Activated CD8-positive, alpha-beta memory T cell treated with anti-CD3 and anti-CD28 coated beads, Interleukin-2, amount 50 U/mL, for 24 hours (primary cell): ENCODE results near the gene RING1.
A peak's percentile ranks its signal among the peaks of the same experiment; 100 is the strongest.

Experiments used
- DNase-seq: peaks from one replicate; pipeline ENCODE4 v3.0.0-alpha.2; 2020; ENCODE audit errors: extremely low read depth

The RING1 gene

GRCh38 chr6:33208091-33208967 is at the start of gene RING1:
TSS of gene RING1 (plus strand) at chr6:33208500. CDS start at chr6:33208823, 323 bp downstream.
- no peak for DNase-seq

GRCh38 chr6:33160096-33160495 is 48.2 kb upstream of the RING1 start:
- no peak for DNase-seq

DNA sequence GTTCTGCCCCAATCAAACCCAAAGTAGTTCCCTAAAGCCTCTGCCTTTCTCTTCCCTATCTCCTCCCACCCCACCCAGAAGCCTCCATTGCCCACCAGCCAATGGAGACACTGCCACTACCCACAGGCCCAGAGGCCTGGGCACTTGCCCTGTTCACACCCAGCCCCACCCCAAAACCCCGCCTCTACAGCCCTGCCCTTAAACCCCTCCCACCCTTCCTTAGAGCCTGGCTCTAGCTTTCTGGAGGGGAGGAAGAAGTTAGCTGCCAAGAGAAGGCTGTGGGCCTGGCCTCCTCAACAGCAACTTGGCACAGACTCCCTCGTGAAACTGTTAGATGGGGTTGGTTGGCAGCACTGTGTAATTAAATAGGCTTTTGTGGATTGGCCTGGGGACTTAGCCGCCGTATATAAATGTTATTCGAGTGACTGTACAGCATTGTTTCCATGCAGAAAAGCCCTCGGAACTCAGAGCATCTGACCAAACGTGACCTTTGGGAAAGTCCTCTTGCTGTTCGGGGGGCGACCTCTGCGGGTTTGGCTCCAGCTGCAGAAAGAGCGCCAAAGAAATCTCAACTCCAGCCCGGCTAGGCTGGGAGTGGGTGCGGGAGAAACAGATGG is 47.5 kb upstream of the RING1 start:
- no peak for DNase-seq

GRCh38 chr6:33161354-33162331 is 46.7 kb upstream of the RING1 start:
- peak; percentile 31 for DNase-seq

- DNase-seq = no peak
Observed at GRCh38 chr6:33163540-33163939, 44.8 kb upstream of the RING1 start.

- no peak for DNase-seq
Observed at GRCh38 chr6:33164176-33164575, 44.1 kb upstream of the RING1 start.

GRCh38 chr6:33164665-33165373 is 43.5 kb upstream of the RING1 start:
- DNase-seq = no peak

DNA sequence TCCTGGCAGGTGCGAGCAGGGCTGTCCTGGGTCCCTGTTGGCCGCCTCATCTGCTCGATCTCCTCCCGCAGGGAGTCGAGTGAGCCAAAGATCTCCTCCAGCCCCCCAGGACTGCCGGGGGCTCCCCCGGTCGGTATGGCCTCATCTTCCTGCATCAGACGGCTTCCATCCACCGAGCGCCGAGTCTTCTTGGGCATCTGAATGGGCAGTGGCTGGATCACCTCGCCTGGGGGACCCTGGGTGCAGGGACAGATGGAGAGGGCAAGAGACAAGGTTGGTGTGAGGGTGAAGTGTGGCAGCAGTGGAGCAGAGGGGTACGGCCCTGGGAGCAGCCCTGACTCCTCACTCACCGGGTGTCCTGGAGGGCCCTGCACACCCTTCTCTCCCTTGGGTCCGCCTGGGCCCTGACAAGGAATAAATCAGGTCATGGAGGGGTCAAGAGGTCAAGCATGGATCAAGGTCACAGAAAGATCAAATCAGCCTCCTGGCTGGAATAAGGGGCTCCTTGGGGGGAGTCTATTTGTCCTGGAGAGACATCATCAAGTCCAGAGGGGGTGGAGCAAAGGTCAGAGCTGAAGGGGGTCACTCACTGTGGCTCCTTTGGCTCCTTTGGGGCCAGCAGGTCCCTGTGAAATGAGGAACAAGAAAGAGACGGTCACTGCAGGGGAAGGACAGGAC is 42.6 kb upstream of the RING1 start:
- no peak for DNase-seq

DNA sequence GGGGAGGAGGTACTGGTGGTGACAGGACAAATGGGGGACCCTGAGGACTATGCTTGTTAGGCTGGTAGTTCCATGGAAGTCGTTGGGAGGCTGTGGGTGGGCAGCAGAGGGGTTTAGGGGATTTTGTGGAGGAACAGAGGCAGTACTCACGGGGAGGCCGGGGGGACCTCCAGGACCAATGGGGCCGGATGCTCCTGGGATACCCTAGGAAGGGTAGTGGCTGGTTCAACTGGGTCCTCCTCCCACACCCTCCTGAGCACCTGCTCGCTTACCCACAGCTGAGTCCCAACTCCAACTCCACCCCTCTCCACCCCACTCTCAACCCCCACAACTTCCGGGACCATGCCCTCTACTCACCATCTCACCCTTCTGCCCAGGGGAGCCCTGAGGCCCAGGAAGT is 41.9 kb upstream of the RING1 start:
- DNase-seq = no peak

GRCh38 chr6:33166811-33167210 is 41.5 kb upstream of the RING1 start:
- no peak for DNase-seq

DNA sequence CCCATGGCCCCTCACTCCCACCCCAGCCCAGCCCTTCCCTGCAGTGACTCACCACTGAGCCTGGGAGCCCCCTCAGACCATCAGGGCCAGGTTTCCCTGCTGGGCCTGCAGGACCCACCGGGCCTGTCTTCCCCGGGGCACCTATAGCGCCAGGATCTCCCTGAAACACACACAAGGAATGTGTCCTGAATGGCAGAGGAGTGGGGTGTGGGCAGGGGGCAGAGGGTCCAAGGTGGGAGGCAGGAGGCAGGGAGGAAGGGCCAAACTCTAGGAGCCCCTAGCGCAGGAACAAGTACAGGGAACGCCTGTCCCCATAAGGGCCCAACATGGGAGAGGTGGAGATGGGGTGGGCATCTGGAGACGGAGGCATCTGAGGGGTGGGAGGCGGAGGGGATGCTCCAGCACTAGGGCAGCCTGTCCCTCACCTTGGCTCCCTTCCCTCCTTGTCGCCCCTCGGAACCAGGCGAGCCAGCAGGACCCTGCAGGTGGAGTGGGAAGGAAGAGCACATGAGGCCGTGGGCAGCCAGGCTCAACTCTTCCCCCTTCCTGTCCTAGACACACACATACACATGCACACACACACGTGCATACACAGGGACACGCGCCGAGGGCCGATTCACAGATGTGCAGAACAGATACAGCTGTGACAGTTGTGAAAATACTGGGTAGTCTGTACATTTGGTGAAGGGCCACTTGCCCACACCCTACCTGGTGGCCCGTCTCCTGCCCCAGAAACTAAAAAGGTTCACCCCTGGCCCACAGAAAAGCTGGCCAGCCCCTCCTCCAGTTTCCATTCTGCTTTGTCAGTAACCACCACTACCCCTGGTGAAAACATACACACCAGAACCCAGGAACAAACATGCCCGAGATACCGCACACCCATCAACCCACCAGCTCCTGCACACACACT is 40.7 kb upstream of the RING1 start:
- no peak for DNase-seq

- DNase-seq = no peak
Observed at GRCh38 chr6:33168284-33168601, 40.1 kb upstream of the RING1 start.

- DNase-seq = no peak
Observed at GRCh38 chr6:33168639-33169038, 39.7 kb upstream of the RING1 start.

DNA sequence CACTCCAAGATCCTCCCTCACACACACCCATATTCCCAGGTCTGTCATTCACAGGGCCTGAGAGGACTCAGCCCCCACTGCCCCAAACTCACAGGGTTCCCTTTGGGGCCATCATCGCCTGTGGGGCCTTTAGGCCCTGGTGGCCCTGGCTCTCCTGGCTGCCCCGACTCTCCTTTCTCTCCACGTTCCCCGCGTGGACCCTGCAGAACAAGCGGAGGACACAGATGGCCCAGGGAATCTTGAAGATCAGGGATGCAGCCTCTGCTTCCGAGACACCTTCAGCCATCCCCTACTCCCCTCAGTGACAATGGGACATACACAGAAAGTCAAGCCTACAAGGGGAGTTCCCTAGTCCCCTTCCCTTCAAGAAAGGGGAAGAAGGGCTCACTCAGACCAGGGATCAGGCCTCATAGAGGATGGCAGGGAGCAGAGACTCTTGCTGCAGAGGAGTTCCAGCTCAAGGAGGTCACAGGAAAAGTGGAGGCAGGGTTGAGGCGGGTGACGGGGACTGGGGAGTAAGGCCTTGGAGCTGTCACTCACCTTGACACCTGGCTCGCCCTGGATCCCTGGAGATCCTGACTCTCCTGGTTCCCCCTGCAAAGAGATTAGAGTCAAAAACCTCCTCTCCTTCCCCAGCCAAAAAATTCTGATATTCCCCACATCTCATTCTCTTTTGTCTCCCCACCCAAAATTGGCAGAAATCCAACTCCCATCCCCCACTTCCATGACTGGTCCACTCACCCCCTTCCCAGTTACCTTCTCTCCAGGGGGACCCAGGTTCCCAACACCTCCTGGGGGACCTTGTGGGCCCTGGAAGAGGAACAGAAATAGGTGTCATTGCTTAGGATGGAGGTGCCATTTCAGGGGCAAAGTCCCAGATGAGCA is 38.8 kb upstream of the RING1 start:
- DNase-seq = no peak

GRCh38 chr6:33170176-33171015 is 37.9 kb upstream of the RING1 start:
- DNase-seq = no peak

DNA sequence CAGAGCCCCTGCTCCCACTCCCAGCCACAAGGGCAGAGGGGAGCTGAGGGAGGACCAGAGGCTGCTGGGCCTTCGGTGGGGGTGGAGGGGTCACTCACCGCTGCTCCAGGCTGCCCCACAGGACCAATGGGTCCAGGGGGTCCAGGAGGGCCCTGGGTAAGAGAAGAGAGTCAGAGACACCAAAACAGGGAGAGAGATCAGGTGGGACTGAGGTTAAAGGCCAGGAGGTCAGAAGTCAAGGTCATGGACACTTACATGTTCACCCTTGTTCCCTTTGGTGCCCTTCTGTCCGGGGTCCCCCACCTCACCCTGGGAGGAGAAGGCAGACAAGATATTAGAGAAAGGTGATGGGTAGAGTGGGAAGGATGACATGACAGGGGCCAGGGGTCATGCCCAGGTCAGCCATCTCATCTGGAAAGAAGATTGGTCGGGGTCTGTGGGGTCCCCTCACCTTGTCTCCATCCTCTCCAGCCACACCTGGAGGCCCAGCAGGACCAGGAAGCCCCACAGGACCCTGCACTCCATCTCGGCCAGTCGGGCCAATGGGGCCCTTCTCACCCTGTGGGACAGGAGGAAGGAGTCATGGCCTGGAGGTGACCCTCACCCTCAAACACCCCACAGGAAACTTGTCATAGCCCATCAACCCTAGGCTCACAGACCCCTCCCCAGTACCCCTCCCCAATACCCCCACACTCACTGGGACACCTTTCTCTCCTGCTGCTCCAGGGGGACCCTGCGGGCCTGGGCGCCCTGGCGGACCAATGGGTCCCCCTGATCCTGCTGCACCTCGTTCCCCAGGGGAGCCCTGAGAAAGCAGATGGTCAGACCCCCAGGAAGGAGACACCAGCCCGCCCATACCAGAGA is 37.1 kb upstream of the RING1 start:
- no peak for DNase-seq
